Measurements from ENCODE around the gene VASH1.

DNA sequence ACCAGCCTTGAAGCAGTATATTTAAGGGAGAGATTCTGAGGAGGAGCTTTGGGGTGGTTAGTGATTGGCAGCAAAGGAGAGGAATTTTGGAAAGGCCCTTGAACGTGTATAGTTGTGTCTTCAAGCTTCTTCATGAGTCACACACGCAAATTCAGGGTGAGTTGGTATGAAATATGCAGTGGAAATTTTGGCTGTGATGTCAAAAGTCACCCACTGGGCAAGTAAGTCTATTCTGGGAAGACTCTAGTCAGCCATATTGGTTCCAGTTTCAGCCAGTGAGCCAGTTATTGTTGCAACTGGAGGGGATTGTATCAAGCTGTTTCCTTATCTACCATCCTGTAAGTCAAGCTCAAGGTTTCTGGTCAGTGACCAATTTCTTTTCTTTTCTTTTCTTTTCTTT, 32.0 kb upstream of the VASH1 start:
- TF ChIP-seq EZH2phosphoT487 (IDR thresholded peaks at IDR 0.05; ENCODE audit: low read length) (no peak), EZH2 (optimal IDR thresholded peaks at IDR 0.05; ENCODE audit: low read depth, low read length) (no peak)
- TF ChIP-seq, protein P1, sequence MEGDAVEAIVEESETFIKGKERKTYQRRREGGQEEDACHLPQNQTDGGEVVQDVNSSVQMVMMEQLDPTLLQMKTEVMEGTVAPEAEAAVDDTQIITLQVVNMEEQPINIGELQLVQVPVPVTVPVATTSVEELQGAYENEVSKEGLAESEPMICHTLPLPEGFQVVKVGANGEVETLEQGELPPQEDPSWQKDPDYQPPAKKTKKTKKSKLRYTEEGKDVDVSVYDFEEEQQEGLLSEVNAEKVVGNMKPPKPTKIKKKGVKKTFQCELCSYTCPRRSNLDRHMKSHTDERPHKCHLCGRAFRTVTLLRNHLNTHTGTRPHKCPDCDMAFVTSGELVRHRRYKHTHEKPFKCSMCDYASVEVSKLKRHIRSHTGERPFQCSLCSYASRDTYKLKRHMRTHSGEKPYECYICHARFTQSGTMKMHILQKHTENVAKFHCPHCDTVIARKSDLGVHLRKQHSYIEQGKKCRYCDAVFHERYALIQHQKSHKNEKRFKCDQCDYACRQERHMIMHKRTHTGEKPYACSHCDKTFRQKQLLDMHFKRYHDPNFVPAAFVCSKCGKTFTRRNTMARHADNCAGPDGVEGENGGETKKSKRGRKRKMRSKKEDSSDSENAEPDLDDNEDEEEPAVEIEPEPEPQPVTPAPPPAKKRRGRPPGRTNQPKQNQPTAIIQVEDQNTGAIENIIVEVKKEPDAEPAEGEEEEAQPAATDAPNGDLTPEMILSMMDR (IDR thresholded peaks at IDR 0.05; ENCODE audit: low read length): no peak

Data from MM.1S (cell line).